ENCODE measurements around the gene PTGFRN.

DNA sequence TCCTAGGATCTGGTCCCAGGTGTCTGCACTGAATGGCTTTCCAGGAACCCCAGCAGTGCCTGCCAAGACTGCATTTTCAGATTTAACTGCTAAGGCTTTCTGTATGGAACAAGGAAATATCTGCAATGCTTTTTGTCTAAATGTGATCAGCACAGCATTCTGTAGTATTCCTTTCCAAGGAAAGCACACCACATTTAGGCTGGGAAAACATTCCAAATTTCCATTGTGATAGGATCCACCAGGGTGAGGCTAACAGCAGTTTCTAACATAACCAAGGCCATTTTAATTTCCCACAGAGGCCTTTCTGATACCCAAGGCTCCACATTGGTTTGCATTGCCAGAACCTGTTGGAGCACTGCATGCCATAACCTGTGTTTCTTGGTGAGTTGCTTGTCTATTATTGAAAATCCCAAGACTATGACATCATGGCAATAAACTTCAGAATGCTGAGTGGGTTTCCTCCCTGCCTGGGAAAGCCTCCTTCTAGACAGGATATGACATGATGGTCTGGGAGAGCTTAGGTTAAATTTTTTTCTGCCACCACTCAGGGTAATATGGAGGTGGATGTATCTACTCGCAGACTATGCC lies 23.3 kb upstream of the PTGFRN start:
- TF ChIP-seq, protein P1, sequence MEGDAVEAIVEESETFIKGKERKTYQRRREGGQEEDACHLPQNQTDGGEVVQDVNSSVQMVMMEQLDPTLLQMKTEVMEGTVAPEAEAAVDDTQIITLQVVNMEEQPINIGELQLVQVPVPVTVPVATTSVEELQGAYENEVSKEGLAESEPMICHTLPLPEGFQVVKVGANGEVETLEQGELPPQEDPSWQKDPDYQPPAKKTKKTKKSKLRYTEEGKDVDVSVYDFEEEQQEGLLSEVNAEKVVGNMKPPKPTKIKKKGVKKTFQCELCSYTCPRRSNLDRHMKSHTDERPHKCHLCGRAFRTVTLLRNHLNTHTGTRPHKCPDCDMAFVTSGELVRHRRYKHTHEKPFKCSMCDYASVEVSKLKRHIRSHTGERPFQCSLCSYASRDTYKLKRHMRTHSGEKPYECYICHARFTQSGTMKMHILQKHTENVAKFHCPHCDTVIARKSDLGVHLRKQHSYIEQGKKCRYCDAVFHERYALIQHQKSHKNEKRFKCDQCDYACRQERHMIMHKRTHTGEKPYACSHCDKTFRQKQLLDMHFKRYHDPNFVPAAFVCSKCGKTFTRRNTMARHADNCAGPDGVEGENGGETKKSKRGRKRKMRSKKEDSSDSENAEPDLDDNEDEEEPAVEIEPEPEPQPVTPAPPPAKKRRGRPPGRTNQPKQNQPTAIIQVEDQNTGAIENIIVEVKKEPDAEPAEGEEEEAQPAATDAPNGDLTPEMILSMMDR (IDR thresholded peaks at IDR 0.05) = no peak
- no peak for TF ChIP-seq EP300 (IDR thresholded peaks at IDR 0.05)
